Measurements from ENCODE around the gene NUDT9.
"Not testable (repeated sequence)": the region's sequence is repeated elsewhere in the genome, so short reads cannot be mapped to it uniquely, and the experiment has no call there.

Gene NUDT9

DNA sequence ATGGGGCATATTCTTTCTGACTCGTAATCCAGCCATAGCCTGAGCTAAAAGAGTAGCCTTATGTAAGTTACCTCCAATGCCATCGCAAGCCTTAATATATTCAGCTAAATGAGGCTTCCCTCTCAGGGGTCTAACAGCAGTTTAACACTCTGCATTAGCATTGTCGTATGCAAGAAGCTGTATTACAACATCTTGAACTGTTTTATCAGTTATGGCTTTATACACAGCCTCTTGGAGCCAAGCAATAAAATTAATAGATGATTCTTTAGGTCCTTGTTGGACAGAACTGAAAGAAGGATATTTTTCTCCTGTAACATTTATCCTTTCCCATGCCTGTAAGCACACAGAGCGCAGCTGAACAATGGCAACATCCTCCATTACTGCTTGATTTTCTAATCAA is 15.5 kb upstream of the NUDT9 start:
- DNase-seq (ENCODE audit: low read depth in 1 of 2, low spot score in 1 of 2), result not testable (repeated sequence)

DNA sequence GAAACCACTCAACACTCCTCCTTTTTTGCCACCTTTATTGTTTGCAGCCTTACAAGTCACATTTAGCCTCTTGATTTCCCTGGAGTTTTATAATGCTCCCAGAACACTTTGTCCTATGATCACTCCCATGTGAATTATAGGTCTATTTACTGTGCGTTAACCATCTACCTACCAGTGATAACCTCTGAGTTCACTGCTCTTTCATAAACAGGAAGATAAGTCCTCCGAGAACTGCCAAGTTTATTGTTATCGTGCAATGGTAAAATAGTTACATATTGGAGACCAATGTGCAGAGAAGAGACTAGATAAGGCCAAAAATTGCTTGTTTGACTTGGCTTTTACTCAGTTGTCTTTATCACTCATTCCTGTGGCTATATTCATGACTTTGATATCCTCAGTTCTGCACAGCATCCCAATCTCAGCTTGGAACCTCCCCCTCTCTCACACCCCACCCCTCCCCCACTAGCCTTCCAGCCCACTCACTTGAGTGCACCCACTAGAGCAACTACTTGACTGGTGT is 12.9 kb upstream of the NUDT9 start:
- no peak for DNase-seq (ENCODE audit: low read depth in 1 of 2, low spot score in 1 of 2)

DNA sequence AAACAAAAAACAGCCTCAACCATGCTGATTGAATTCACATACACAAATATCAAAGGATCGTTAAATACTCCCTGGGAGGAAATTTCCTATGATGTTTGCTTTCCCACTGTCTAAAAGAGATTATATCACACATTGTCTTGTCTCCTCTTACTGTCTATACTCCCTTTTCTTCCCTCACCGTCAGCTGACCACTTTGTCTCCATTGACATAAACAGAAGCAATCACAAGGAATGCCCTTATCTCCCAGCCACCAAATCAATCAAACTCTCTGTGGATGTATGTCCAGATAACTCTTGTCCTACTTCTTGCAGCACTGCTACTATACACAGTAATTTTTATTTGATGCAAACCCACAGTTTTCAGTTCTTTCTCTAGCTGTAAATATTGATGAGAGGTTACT is 12.2 kb upstream of the NUDT9 start:
- no peak for DNase-seq (ENCODE audit: low read depth in 1 of 2, low spot score in 1 of 2)

DNA sequence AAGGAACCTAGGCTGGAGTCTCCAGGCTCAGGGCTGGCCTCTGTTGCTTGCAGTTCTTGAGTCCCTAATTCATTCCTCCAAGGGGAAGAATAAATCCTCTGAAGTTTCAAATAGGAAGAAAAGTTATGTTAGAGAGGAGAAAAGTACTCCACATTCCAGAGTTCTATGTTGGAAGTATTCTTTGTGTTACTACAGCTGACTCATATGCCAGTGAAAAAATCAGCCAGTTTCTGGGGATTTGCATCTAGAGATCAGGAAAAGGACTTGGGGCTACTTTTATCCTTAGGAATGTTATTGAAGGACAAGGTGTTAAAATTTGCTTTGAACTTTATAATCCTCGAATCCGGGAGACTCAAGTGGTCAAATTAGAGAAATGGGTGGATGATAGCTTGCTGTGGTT is 11.7 kb upstream of the NUDT9 start:
- no peak for DNase-seq (ENCODE audit: low read depth in 1 of 2, low spot score in 1 of 2)

DNA sequence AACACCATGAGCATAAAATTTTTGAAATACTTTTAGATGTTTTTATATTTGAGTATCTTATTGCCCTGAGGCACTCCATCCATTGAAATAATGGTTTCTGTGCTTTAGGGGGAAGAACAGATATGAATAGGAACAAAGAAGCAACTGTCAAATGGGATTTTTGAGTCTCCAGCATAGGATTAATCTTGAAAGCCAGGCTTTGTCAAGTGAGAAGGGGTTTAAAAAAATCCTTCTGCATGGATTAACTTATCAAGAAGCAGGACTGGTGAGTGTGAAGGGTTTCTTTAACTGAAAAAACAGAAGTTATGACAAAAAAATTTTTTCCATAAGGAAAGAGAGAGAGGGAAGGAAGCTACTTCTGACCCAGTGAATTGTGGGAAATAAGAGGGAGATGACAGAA is 7.6 kb upstream of the NUDT9 start:
- DNase-seq (ENCODE audit: low read depth in 1 of 2, low spot score in 1 of 2), result no peak

DNA sequence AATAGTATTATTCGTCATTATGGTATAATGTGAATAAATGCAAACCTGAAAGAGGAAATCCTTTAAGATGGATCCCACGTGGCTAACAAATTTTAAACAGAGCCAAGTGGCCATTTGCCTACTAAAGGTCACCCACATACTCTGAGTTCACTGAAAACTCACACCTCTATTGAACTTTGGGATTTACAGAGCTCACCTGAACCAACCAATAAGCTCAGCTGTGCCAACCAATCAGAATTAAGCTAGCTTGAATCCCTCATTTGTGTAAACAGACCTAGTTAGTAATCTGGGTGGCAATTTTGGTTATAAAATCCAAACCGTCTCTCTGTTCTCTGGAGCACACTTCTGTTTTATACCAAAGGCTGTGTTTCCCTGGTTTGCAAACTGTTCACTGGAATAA is 5.4 kb upstream of the NUDT9 start:
- DNase-seq (ENCODE audit: low read depth in 1 of 2, low spot score in 1 of 2), result no peak

DNA sequence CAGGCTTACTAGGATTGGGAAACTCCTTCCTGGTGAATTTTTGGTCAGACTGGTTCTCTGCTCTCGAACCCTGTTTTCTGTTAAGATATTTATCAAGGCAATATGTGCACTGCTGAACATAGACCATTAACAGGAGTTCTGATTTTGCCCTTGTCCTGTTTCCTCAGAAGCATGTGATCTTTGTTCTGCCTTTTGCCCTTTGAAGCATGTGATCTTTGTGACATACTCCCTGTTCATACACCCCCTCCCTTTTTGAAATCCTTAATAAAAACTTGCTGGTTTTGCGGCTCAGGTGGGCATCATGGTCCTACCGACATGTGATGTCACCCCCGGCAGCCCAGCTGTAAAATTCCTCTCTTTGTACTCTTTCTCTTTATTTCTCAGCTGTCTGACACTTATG is 4.0 kb upstream of the NUDT9 start:
- not testable (repeated sequence) for DNase-seq (ENCODE audit: low read depth in 1 of 2, low spot score in 1 of 2)

DNA sequence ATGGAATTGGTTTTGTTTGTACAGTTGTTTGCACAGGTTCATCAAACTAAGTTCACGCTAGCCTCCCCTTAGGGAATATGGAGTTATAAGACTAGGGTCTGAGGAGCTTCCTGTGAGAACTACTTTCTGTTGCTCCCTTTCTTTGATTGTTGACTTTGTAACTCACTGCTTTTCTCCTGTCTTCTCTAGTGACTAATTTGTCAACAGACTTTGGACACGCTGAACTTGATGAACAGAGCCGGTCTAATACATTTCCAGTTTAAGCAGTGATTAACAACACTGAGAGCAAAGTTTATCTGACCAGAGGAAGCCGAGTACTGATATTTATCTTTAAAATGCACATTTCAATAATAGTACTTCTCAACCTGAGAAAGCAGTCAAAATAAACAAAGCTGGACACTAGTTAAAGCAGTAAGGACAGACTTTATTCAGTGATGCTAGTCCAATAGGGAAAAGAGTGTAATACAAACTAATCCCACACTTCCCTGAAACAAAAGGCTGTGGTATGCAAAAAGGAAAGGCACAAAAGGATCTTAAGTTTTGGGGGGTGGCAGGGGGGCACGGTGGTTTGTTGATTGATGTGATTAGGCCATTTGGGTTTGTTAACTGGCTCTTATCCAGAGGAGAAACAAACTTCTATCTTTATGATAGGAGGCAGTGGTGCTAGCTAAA is 2.7 kb upstream of the NUDT9 start:
- no peak for DNase-seq (ENCODE audit: low read depth in 1 of 2, low spot score in 1 of 2)

DNA sequence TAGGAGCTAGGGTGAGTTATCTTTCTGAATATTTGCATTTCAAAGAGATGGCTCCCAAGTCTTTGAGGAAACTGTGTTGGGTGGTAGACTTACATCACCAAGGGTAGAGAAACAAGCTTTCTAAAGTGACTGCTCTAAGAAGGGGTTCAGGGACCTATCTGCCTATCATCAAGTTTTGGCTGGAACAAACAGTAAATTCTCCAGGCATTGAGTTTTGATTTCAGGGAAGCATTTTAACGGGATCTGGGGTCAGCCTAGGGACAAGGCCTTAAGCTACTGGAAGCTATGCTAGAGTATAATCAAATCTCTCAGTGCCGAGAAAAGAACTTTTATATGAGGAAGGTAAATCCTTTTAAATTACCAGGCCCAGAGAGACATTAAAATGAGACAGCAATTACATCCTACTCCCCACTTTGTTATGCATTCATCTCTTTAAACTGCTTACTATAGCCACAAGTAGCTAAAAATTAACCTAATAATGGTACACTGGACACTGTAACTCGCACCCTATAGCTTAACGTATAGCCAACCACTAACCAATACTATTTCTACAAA is 2.0 kb upstream of the NUDT9 start:
- no peak for DNase-seq (ENCODE audit: low read depth in 1 of 2, low spot score in 1 of 2)

DNA sequence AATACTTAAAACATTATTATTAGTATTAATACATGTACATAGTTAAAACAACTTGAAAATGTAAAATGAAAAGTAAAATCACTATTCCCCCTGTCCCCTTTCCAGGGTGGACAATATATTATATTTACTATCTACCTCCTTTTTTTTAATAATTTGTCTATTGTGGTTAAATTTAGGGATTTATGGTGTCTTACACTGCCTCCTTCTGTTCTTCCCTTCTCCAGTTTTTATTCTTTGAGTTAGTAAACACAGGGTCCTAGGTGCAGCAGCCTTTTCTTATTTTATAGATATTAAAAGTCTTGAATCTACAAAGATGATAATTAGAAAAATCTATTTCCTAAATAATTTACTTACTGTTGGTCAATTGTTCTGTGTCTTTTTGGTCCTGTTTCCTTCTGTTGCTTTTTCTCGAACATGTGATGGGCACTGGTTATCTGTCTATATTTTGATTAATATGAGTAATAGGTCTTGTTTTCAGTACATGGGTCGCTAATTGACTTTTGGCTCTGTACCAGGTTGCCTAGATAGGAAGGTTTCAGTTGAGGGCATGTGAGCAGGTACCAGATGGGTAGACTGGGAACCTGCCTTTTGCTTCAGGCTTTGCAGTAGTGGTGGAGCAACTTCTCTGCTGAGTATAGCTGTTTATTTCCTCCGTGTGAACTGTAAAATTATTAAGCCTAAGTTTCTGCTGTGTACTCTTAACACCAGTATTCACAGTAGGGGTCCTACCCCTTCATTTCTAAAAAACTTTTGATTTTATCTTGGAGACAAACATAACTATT is 1.1 kb downstream of the NUDT9 start:
- DNase-seq (ENCODE audit: low read depth in 1 of 2, low spot score in 1 of 2), result no peak

DNA sequence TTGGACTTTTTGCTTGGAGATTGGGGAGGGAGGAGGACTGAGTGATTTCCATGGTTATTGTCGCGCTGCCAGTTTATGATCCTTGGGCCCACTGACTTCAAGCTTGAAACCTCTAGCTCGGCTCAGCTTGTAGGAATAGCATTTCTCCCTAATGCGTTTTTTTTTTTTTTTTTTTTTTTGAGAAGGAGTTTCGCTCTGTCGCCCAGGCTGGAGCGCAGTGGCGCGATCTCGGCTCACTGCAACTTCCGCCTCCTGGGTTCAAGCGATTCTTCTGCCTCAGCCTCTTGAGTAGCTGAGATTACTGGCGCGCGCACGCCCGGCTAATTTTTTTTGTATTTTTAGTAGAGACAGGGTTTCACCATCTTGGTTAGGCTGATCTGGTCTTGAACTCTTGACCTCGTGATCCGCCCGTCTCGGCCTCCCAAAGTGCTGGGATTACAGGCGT is 1.7 kb downstream of the NUDT9 start:
- not testable (repeated sequence) for DNase-seq (ENCODE audit: low read depth in 1 of 2, low spot score in 1 of 2)

DNA sequence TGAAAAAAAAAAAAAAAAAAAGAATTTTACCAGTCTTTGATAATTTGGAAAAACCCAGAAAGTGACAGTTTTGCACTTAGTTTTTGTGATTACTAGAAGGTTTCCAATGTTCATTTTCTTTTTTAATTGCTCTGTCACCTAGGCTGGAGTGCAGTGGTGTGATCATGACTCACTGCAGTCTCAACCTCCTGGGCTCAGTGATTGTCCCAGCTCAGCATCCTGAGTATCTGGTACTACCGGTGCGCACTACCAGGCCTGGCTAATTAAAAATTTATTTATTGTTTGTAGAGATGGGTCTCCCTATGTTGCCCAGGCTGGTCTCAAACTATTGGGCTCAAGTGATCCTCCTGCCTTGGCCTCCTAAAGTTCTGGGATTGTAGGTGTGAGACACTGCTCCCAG is 3.3 kb downstream of the NUDT9 start:
- DNase-seq (ENCODE audit: low read depth in 1 of 2, low spot score in 1 of 2), result no peak

DNA sequence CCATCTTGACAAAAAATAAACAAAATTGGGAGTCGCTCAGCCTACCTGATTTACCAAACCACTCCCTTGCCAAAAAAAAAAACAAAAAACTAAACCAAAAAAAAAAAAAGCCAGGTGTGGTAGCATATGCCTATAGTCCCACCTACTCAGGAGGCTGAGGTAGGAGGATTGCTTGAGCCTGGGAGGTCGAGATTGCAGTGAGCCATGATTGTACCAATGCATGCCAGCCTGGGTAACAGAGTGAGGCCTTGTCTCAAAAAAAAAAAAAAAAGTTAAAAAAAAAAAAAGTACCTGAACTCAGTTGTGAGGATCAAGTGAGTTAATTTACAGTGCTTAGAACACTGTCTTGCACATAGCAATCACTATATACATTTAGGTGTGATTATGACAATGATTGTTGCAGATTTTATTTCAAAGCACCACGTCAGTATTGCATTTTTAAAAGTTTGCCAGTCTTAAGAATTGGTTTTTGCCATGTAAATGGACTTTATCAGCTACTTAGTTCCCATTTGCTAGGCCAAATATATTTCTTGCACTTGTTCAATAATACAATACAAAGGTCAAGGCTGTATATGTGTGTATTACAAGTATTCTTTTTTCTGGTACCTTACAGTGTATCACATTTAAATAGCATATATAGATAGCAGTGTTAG is 4.6 kb downstream of the NUDT9 start:
- no peak for DNase-seq (ENCODE audit: low read depth in 1 of 2, low spot score in 1 of 2)

DNA sequence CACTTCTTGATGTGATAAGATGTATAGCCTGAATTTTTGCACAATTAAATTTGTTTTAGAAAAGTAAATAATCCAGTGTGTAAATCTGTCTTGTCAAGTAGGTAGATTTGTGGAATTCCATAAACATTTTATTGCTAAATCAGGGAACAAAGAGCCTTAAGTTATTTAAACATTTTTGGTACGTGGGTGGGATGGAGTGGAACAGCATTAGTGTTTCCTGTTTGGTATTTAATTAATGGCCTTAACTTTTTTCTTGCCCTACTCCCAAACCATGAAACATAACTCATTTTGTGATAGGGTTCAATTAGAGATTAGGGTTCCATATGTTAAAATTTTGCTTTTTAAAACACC is 5.1 kb downstream of the NUDT9 start:
- DNase-seq (ENCODE audit: low read depth in 1 of 2, low spot score in 1 of 2), result no peak

DNA sequence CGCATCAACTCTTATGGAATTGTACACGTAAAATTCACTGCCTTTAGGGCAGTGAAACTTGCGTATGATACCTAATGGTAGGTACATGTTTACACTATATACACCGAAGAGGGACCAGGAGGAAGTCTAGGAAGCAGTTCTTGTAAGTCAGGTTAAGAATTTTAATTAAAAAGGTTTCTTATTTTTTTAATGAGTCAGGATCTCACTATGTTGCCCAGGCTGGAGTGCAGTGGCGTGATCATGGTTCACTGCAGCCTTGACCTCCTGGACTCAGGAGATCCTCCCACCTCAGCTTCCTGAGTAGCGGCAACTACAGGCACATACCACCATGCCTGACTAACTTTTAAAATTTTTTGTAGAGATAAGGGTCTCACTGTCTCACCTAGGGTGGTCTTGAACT is 6.6 kb downstream of the NUDT9 start:
- no peak for DNase-seq (ENCODE audit: low read depth in 1 of 2, low spot score in 1 of 2)

DNA sequence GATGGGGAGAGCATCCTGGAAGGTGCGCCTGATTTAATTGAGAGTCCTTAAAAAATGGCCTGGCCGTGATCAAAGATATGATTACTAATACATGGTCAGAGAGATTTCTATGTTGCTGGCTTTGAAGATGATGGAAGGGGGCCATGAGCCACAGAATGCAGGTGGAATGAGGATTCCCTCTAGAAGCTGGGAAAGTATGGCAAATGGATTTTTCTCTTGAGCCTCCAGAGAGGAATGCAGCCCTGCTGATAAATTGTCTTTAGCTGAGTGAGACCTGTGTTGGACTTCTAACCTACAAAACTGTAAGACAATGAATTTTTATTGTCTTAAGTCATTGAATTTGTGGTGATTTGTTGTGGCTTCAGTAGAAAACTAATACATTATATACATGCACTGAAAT is 7.7 kb downstream of the NUDT9 start:
- DNase-seq (ENCODE audit: low read depth in 1 of 2, low spot score in 1 of 2), result no peak

DNA sequence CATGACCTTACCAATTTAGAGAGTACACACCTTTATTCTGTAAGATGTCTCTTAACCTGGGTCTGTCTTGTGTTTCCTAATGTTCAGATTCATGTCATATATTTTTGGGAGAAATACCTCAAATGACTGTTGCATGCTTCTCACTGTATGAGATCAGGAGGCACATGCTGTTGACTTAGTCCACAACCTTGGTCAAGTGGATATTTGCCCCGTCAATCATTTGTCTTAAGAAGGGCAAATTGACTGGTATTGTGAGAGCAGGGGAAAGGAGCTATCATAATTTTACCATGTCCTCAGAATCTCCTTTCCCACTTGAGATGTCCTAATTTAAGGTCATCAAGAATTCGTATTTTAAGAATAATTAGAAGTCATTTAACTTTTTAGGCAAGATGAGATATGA is 11.0 kb downstream of the NUDT9 start:
- no peak for DNase-seq (ENCODE audit: low read depth in 1 of 2, low spot score in 1 of 2)

DNA sequence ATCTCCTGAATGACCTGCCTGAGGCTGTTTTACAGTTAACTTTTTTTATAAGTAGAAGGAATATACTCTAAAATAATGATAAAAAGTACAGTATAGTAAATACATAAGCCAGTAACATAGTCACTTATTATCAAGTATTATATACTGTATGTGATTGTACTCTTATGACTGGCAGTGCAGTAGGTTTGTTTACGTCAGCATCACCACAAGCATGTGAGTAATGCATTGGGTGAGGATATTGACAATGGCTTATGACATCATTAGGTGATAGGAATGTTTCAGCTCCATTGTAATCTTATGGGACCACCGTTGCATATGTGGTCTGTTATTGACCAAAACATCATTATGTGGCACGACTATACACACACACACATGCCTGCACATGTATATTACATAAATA is 20.5 kb downstream of the NUDT9 start:
- no peak for DNase-seq (ENCODE audit: low read depth in 1 of 2, low spot score in 1 of 2)

DNA sequence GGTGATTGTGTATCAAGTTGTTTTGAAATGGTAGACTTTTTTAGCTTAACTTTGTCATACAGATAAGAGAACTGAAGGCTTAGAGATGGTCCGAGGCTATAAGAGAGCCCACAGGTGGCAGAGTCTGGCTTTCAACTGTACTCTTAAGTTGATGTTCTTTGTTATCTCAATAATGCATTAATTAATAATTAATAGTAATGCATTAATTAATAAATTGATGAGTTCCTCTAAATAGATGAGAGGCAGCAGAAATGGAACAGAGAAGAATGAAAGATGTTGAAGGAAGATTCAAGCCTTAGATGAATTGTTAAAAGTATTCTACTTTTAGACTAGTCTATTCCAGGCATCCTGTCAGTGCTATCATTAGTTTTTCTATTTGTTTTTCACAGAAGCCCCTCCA is 22.4 kb downstream of the NUDT9 start:
- no peak for DNase-seq (ENCODE audit: low read depth in 1 of 2, low spot score in 1 of 2)

DNA sequence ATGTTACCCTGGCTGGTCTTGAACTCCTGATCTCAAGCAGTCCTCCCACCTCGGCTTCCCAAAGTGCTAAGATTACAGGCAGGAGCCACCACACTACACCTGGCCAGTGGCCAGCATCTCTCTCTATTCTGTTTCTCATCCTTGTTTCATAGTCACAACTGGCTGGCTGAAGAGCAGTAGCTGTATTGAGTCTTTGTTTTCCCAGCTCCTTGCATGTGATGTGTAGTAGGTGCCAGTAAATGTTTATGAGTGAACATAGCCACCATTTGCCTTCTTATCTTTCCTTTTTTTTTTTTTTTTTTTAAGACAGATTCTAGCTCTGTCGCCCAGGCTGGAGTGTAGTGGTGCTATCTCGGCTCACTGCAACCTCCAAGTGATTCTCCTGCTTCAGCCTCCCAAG is 23.6 kb downstream of the NUDT9 start:
- no peak for DNase-seq (ENCODE audit: low read depth in 1 of 2, low spot score in 1 of 2)

DNA sequence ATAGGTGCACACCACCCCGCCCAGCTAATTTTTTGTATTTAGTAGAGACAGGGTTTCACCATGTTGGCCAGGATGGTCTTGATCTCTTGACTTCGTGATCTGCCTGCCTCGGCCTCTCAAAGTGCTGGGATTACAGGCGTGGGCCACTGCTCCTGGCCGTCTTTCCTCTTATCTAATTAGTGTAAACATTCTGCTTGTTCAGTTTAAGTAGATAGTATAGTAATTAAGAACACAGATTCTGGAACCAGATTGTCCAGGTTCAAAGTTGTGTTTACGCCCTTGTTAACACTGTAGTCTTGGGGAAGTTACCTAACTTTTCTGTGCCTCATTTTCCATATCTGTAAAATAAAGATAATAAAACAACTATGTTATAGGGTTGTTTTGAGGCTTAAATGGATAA is 24.0 kb downstream of the NUDT9 start:
- not testable (repeated sequence) for DNase-seq (ENCODE audit: low read depth in 1 of 2, low spot score in 1 of 2)

DNA sequence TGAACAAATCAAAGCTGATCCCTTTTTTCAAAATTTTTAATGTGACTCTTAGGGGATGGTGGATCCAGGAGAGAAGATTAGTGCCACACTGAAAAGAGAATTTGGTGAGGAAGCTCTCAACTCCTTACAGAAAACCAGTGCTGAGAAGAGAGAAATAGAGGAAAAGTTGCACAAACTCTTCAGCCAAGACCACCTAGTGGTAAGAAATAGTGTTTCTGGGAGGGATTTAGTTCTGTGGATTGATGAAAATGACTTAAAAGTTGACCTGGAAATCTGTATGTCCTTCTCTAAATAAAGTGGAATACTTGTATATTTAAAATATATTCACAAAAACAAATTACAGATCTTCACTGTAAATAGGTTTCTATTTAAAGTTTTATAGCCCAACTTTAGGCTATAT is 29.2 kb downstream of the NUDT9 start:
- no peak for DNase-seq (ENCODE audit: low read depth in 1 of 2, low spot score in 1 of 2)
